ENCODE results near the gene OARD1.

The OARD1 gene

DNA sequence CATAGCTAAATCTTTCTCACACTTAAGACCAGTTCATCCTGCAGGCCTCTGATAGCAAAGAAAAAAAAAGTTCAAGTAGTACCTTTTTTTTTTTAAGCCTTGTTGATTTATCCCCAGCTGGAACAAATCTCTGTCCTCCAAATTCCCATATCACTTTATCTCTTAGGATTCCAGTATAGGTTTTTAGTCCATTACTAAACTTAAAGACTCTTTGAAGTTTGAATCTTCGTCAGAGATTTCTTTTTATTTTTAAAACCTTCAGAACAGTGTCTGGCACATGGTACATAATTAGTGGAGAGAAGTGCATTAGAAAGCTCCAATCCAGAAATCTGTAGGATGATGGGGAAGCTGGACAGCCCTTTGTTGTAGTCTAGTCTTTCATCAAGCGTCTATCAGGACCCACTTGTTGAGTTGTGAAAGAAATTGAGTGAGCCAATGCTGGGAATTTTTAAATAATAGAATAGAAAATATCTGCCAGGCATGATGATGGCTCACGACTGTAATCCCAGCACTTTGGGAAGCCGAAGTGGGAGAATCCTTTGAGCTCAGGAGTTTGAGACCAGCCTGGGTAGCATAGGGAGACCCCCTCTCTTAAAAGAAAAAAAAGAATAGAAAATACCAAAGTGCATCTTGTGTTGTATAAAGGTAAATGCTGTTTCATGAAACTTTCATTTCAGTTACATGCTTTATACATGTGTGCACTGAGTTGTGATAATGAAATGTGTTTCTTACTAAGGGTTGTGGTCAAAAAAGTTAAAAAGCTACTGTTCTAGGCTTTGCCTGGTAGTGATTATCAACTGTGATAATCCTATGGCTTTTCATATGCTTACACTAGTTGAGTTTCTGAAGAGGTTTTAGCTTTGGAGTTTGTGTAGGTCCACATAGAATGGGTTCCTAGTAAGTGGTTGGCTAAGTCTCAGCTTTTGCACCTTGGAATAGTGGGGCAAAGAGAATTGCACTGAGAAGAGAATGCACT, 3.8 kb upstream of the OARD1 start:
- TF ChIP-seq CTCF (IDR thresholded peaks at IDR 0.05; ENCODE audit: control insufficient read depth, insufficient read depth, low read depth, low read length, missing control alignments) = no peak
- no peak for DNase-seq (ENCODE audit: low read depth)
- H3K4me3 ChIP-seq (ENCODE audit: control insufficient read depth, low read depth, low read length) = no peak overlapping the region

GRCh38 chr6:41074692-41075436, 2.7 kb upstream of the OARD1 start:
- DNase-seq (ENCODE audit: low read depth) = no peak
- TF ChIP-seq CTCF (IDR thresholded peaks at IDR 0.05; ENCODE audit: control insufficient read depth, insufficient read depth, low read depth, low read length, missing control alignments) = no peak
- peak overlapping the region; percentile 89 for H3K4me3 ChIP-seq (ENCODE audit: control insufficient read depth, low read depth, low read length)

DNA sequence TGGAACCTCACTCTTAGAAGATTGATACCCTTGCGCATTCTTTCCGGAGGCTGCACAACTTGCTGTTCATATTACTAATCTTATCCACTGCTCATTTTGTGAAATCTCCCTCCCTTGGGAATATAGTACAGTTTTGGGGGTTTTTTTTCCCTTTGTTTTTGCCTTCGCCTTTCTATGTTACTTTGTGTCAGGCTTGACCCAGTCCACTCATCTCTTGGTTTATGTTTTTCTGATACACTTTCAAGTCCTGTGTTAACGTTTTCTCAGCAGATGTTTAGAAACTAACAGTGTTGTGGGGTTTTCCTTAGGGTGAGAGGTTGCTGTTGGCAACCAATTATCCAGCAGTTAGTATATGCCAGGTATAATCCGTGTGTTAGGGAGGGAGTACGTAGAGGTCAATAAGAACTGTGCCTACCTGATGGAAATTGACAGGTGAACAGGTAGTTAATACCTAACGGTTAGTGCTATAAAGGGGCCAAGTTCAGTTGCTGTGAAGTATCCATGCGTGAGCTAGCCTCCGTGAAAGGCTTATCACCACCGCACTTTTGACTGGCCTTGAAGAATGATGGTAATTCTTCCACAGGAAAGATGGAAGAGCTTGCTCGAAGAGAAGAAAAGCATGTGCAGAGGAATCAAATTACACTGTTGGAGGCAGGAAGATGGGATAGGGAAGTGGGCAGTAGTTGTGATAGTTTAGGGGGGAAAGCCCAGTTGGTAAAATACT, 2.0 kb upstream of the OARD1 start:
- no peak for TF ChIP-seq CTCF (IDR thresholded peaks at IDR 0.05; ENCODE audit: control insufficient read depth, insufficient read depth, low read depth, low read length, missing control alignments)
- no peak for DNase-seq (ENCODE audit: low read depth)
- peak overlapping the region; percentile 89 for H3K4me3 ChIP-seq (ENCODE audit: control insufficient read depth, low read depth, low read length)

- DNase-seq (ENCODE audit: low read depth) = no peak
- peak; percentile 2 for TF ChIP-seq CTCF (IDR thresholded peaks at IDR 0.05; ENCODE audit: control insufficient read depth, insufficient read depth, low read depth, low read length, missing control alignments)
- peak overlapping the region; percentile 89 for H3K4me3 ChIP-seq (ENCODE audit: control insufficient read depth, low read depth, low read length)
These were observed 1.2 kb upstream of the OARD1 start for GRCh38 chr6:41073203-41073967.

DNA sequence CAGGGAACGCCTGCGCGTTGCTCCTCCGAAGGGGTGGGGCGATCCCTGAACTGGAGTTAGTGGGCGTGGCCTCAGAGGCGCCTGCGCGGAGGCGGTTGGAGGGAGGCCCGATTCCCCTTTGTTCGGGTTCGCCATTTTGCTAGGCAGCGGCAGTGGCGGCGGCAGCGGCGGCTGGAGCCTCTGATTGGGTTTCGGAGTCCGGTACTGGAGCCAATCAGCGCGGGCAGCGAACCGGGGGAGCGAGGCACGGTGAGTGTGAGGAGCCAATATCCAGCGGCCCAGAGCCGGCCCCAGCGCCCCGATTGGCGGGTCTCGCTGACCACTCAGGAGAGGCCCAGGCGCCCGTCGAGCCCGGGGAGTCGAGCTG, 663 bp upstream of the OARD1 start, which contains the start of gene NFYA:
Gene NFYA (plus strand): TSS at position 139 of the 367 bp plus-strand sequence. CDS start 6,116 bp downstream, outside the sequence.
- peak within 1 kb of the TSS; percentile 89 for H3K4me3 ChIP-seq (ENCODE audit: control insufficient read depth, low read depth, low read length)
- peak; percentile 96 for DNase-seq (ENCODE audit: low read depth)
- TF ChIP-seq CTCF (IDR thresholded peaks at IDR 0.05; ENCODE audit: control insufficient read depth, insufficient read depth, low read depth, low read length, missing control alignments) = no peak

Measured in AG09309 (cell line).